H1 (cell line): ENCODE data around the gene MANBA. TPM values are rescaled to one million over a fixed set of nuclear protein-coding genes. Genes with fewer than 3 reads are reported as not detected.

Experiments
- CTCF ChIA-PET: fragments of 300-600 bp; sonication (Branson Sonifier 250); formaldehyde crosslinking; loops from one replicate; lab custom pipeline; 2021; ENCODE audit not compliant: partially characterized antibody; lab: Charles Lee
- POLR2A ChIA-PET: fragments of 300-600 bp; sonication (Branson Sonifier 250); formaldehyde crosslinking; loops from one replicate; lab custom pipeline; 2021; ENCODE audit warnings: inconsistent platforms; ENCODE audit not compliant: partially characterized antibody; lab: Charles Lee
- DNase-seq, 2 experiments: peaks; one replicate each; pipeline versions ENCODE4 v3.0.0 to v3.0.0-alpha.2; 2010 to 2022; ENCODE audit warnings: low spot score in 2 of 2, low read depth in 1 of 2, mixed read lengths in 1 of 2
- FAIRE-seq: peaks from 2 replicates; lab custom pipeline; 2011; peaks lifted over from hg19 to GRCh38; lab: Jason Lieb, UNC
- H2AFZ ChIP-seq: 2 replicates; pipeline ENCODE4 v1.8.1; 2012; ENCODE audit warnings: low read length, inconsistent platforms
- H2AK5ac ChIP-seq: 2 replicates; pipeline ENCODE4 v1.6.1; 2013; ENCODE audit warnings: low read depth, low read length
- H2BK120ac ChIP-seq: replicated peaks from 2 replicates; pipeline ENCODE3; 2013; ENCODE audit warnings: low read depth, low read length, inconsistent platforms
- H2BK12ac ChIP-seq: 2 replicates; pipeline ENCODE4 v1.6.1; 2013; ENCODE audit warnings: low read depth, low read length
- H2BK15ac ChIP-seq: 2 replicates; pipeline ENCODE4 v1.6.1; 2013; ENCODE audit warnings: low read length
- H2BK20ac ChIP-seq: 2 replicates; pipeline ENCODE4 v1.6.1; 2013; ENCODE audit warnings: low read length
- H2BK5ac ChIP-seq: 2 replicates; pipeline ENCODE4 v1.6.1; 2013; ENCODE audit warnings: low read depth, low read length
- H3K14ac ChIP-seq: 2 replicates; pipeline ENCODE4 v1.6.1; 2013; ENCODE audit warnings: inconsistent platforms; ENCODE audit not compliant: insufficient read length
- H3K18ac ChIP-seq: 2 replicates; pipeline ENCODE4 v1.6.1; 2013; ENCODE audit warnings: low read length; ENCODE audit errors: extremely low read depth
- H3K23ac ChIP-seq: 2 replicates; pipeline ENCODE4 v1.6.1; 2013; ENCODE audit warnings: inconsistent platforms; ENCODE audit not compliant: insufficient read length
- H3K23me2 ChIP-seq: 2 replicates; pipeline ENCODE4 v1.6.1; 2013; ENCODE audit warnings: low read depth, low read length
- H3K27ac ChIP-seq: 2 replicates; pipeline ENCODE4 v1.6.1; 2011; ENCODE audit warnings: low read depth, low read length, inconsistent platforms
- H3K27me3 ChIP-seq, 4 experiments: replicated peaks in 1 of 4; 1 replicate in 1 of 4; 2 replicates in 3 of 4; pipeline versions ENCODE4 v1.6.1 to v1.8.1; 2011 to 2013; ENCODE audit warnings: low read length in 3 of 4, mild to moderate bottlenecking in 3 of 4, inconsistent platforms in 2 of 4, mixed read lengths in 2 of 4, moderate library complexity in 1 of 4; ENCODE audit not compliant: control insufficient read depth in 3 of 4, insufficient read depth in 3 of 4; ENCODE audit errors: extremely low read depth in 1 of 4
- H3K36me3 ChIP-seq, 4 experiments: 2 replicates each; pipeline versions ENCODE4 v1.6.1 to v1.8.1; 2011 to 2013; ENCODE audit warnings: mild to moderate bottlenecking in 4 of 4, low read length in 3 of 4, moderate library complexity in 2 of 4, control low read depth in 1 of 4, inconsistent platforms in 1 of 4; ENCODE audit not compliant: insufficient read depth in 4 of 4, control insufficient read depth in 2 of 4
- H3K4ac ChIP-seq: replicated peaks from 2 replicates; pipeline ENCODE3; 2013; ENCODE audit warnings: low read length, low read depth, mixed read lengths, inconsistent platforms; ENCODE audit not compliant: insufficient read length
- H3K4me1 ChIP-seq, 4 experiments: replicated peaks in 1 of 4; 1 replicate in 1 of 4; 2 replicates in 3 of 4; pipeline versions ENCODE4 v1.6.1 to v1.8.1; 2011 to 2013; ENCODE audit warnings: low read length in 3 of 4, inconsistent platforms in 2 of 4, mixed read lengths in 1 of 4; ENCODE audit not compliant: insufficient read depth in 4 of 4, control insufficient read depth in 3 of 4
- H3K4me2 ChIP-seq, 2 experiments: 2 replicates each; pipeline versions ENCODE4 v1.6.1 to v1.8.1; 2011 to 2013; ENCODE audit warnings: low read depth in 2 of 2, low read length in 2 of 2, control low read depth in 1 of 2, inconsistent platforms in 1 of 2, mild to moderate bottlenecking in 1 of 2; ENCODE audit not compliant: insufficient read depth in 1 of 2
- H3K4me3 ChIP-seq, 4 experiments: fragments of 200-600, 300-600 bp in 1 of 4; sonication (generic), shearing (Covaris generic), sonication (Bioruptor Twin) in 1 of 4; 2 replicates each; pipeline versions ENCODE4 v1.5.1 to v1.8.1; 2011 to 2016; ENCODE audit warnings: low read length in 4 of 4, low read depth in 3 of 4, control low read depth in 2 of 4, inconsistent platforms in 2 of 4, mild to moderate bottlenecking in 2 of 4, mixed read lengths in 1 of 4, moderate library complexity in 1 of 4; ENCODE audit not compliant: insufficient read depth in 2 of 4; ENCODE audit errors: extremely low read depth in 1 of 4
- H3K56ac ChIP-seq: replicated peaks from 2 replicates; pipeline ENCODE3; 2013; ENCODE audit warnings: low read depth, mild to moderate bottlenecking, mixed read lengths, low read length, inconsistent platforms; ENCODE audit not compliant: insufficient read length
- H3K79me1 ChIP-seq: 2 replicates; pipeline ENCODE4 v1.6.1; 2013; ENCODE audit warnings: low read depth, low read length, control low read depth
- H3K79me2 ChIP-seq, 2 experiments: 2 replicates each; pipeline versions ENCODE4 v1.6.1 to v1.8.1; 2012 to 2013; ENCODE audit warnings: low read length in 2 of 2, mild to moderate bottlenecking in 2 of 2, inconsistent platforms in 1 of 2; ENCODE audit not compliant: insufficient read depth in 2 of 2, control insufficient read depth in 1 of 2
- H3K9ac ChIP-seq, 4 experiments: replicated peaks in 1 of 4; 1 replicate in 1 of 4; 2 replicates in 3 of 4; pipeline versions ENCODE4 v1.6.1 to v1.8.1; 2011 to 2013; ENCODE audit warnings: low read depth in 3 of 4, low read length in 3 of 4, control low read depth in 2 of 4, mild to moderate bottlenecking in 2 of 4, moderate library complexity in 2 of 4, inconsistent platforms in 1 of 4; ENCODE audit errors: extremely low read depth in 1 of 4
- H3K9me3 ChIP-seq, 2 experiments: 2 replicates each; pipeline versions ENCODE4 v1.6.1 to v1.8.1; 2012 to 2013; ENCODE audit warnings: mild to moderate bottlenecking in 2 of 2, moderate library complexity in 2 of 2, control low read depth in 1 of 2, inconsistent platforms in 1 of 2, low read depth in 1 of 2, low read length in 1 of 2, mixed read lengths in 1 of 2; ENCODE audit not compliant: insufficient read depth in 2 of 2
- H4K20me1 ChIP-seq, 2 experiments: replicated peaks in 1 of 2; 2 replicates each; pipeline versions ENCODE3 to v1.8.1; 2011 to 2013; ENCODE audit warnings: inconsistent platforms in 2 of 2, low read length in 2 of 2, mild to moderate bottlenecking in 1 of 2; ENCODE audit not compliant: insufficient read depth in 2 of 2, control insufficient read depth in 1 of 2
- H4K5ac ChIP-seq: 2 replicates; pipeline ENCODE4 v1.6.1; 2013; ENCODE audit warnings: low read length, low read depth, mixed read lengths, inconsistent platforms; ENCODE audit not compliant: insufficient read length
- H4K8ac ChIP-seq: 2 replicates; pipeline ENCODE4 v1.8.0; 2013; ENCODE audit warnings: mild to moderate bottlenecking, moderate library complexity, low read length, inconsistent platforms; ENCODE audit not compliant: insufficient read depth; ENCODE audit errors: extremely low read depth
- H4K91ac ChIP-seq: replicated peaks from 2 replicates; pipeline ENCODE3; 2013; ENCODE audit warnings: low read length, mixed read lengths, inconsistent platforms; ENCODE audit not compliant: insufficient read length
- BACH1 ChIP-seq: IDR thresholded peaks from 2 replicates; pipeline ENCODE4 v1.6.1; 2012; ENCODE audit warnings: low read length, improper control_type of control experiment
- TEAD4 ChIP-seq: IDR thresholded peaks from 2 replicates; pipeline ENCODE4 v1.6.1; 2012; ENCODE audit warnings: low read depth, low read length, inconsistent platforms, mixed read lengths
- WGBS, 2 experiments: shearing (Covaris generic) in 1 of 2; methylation state at CpG; one replicate each; pipeline versions ENCODE4 v1.1.6 to v1.1.7; 2013 to 2015; ENCODE audit warnings: low lambda C conversion rate in 2 of 2, mixed read lengths in 2 of 2, inconsistent platforms in 1 of 2, low coverage in 1 of 2, missing lambda C conversion rate in 1 of 2; ENCODE audit not compliant: insufficient replicate concordance in 2 of 2, insufficient coverage in 1 of 2, insufficient read length in 1 of 2; ENCODE audit errors: extremely low coverage in 1 of 2, missing lambda C conversion rate in 1 of 2; 5-methylcytosine and 5-hydroxymethylcytosine counted together
- polyA plus RNA-seq, 7 experiments: library from polyadenylated mRNA; depleted of rRNA in 3 of 7; stranded (reverse) in 5 of 7; unstranded in 2 of 7; fragments of >200 nt in 5 of 7; fragments of 200-250 nt in 2 of 7; gene quantifications; 1 replicate in 5 of 7; 2 replicates in 1 of 7; 4 replicates in 1 of 7; pipeline versions ENCODE4 v1.2.1 to v1.2.3, GENCODE V29; 2011 to 2013; ENCODE audit warnings: missing spikeins in 2 of 7, mixed read lengths in 2 of 7
- total RNA-seq: library from RNA; stranded (reverse); fragmentation: NEBNext Ultra II Directional; extraction: Animal tissue kit (Norgen Biotek cat#: 25700); gene quantifications from 2 replicates; pipeline ENCODE4 v1.2.1, GENCODE V29; 2021
- TF ChIP-seq, protein P1 (sequence below): IDR thresholded peaks from 2 replicates; pipeline ENCODE4 v1.6.1; 2012; ENCODE audit warnings: inconsistent platforms

The MANBA gene
- total and polyA plus RNA-seq, 2 of the 8 experiments (the other 6 are each of a cell fraction or from before 2014, with no cell fraction given): 22.9 to 27.8 TPM

DNA sequence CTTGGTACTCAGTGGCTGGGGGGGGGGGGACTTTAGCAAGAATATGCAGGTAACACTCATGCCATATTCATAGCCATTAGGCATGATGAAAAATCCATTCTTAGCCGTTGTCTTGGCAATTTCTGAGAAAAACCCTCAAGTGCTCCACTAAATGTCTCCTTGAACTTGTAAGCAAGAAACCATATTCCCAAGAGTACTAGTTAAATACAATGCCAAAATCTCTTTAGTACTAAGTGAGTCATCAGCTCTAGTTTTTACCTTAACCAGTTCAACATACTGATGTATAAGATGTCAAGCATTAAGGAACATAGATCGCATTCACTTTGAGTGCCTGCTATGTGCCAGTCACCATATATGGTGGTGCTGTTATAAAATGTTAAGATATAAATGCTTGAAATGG lies 39.0 kb upstream of the MANBA start:
- no peak overlapping the region for H3K14ac ChIP-seq
- H3K23me2 ChIP-seq: no peaks in the 10 kb centered on the region
- H3K56ac ChIP-seq: no peak overlapping the region
- no peak overlapping the region for H3K27ac ChIP-seq
- no peak overlapping the region for H3K23ac ChIP-seq
- TF ChIP-seq TEAD4 (no peak), BACH1 (no peak)
- TF ChIP-seq, protein P1, sequence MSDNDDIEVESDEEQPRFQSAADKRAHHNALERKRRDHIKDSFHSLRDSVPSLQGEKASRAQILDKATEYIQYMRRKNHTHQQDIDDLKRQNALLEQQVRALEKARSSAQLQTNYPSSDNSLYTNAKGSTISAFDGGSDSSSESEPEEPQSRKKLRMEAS: no peak
- H3K27me3 ChIP-seq: no peaks in the 10 kb centered on the region
- CTCF ChIA-PET: interaction anchor here (0.7 to 3.1 kb wide), 4 partner anchors 68 to 1119 kb away, joined by 3 to 11 read pairs (median 4); no protein-coding TSS in a partner anchor
- H2BK5ac ChIP-seq: no peak overlapping the region
- no peak overlapping the region for H2AFZ ChIP-seq
- no peak overlapping the region for H4K5ac ChIP-seq
- peaks cover 0 to 3% (median 1%) of the 10 kb centered on the region in 4 experiments; a peak in 1 of 7 replicates for H3K4me1 ChIP-seq
- no peak overlapping the region for H3K4me3 ChIP-seq
- H3K9me3 ChIP-seq: no peaks in the 10 kb centered on the region
- H4K91ac ChIP-seq: no peak overlapping the region
- WGBS, 2 experiments: 96% methylated on average over 2 of the region's 2 CpGs; no CpG with 5 or more reads in 1 of the 2 experiments
- peaks cover 2 to 5% of the 10 kb centered on the region in 2 experiments for H4K20me1 ChIP-seq
- H3K9ac ChIP-seq: no peak overlapping the region
- H2BK20ac ChIP-seq: no peak overlapping the region
- POLR2A ChIA-PET: interaction anchor here (1.5 to 3.8 kb wide), 2 partner anchors 18 to 28 kb away, joined by 3 to 15 read pairs; partner anchors contain the start of gene UBE2D3
- H2BK15ac ChIP-seq: no peak overlapping the region
- no peak overlapping the region for H3K18ac ChIP-seq
- no peak for FAIRE-seq
- no peak overlapping the region for H2BK12ac ChIP-seq
- no peak for DNase-seq
- no peaks in the 10 kb centered on the region for H3K79me1 ChIP-seq
- peaks cover 0 to 31% of the 10 kb centered on the region in 2 experiments; a peak in 1 of 4 replicates for H3K79me2 ChIP-seq
- H3K4me2 ChIP-seq: no peak overlapping the region
- H3K4ac ChIP-seq: no peak overlapping the region
- H2AK5ac ChIP-seq: no peak overlapping the region
- no peak overlapping the region for H4K8ac ChIP-seq
- no peak overlapping the region for H2BK120ac ChIP-seq
- peaks cover 2 to 82% (median 31%) of the 10 kb centered on the region in 4 experiments; a peak in 6 of 8 replicates for H3K36me3 ChIP-seq
